ELR (cell line): Measurements from ENCODE around the gene CDC42BPG.

ENCODE experiments used
- DNase-seq: peaks from one replicate; pipeline ENCODE4 v3.0.0-alpha.2; 2015; ENCODE audit warnings: low read depth

The CDC42BPG gene, protein sequence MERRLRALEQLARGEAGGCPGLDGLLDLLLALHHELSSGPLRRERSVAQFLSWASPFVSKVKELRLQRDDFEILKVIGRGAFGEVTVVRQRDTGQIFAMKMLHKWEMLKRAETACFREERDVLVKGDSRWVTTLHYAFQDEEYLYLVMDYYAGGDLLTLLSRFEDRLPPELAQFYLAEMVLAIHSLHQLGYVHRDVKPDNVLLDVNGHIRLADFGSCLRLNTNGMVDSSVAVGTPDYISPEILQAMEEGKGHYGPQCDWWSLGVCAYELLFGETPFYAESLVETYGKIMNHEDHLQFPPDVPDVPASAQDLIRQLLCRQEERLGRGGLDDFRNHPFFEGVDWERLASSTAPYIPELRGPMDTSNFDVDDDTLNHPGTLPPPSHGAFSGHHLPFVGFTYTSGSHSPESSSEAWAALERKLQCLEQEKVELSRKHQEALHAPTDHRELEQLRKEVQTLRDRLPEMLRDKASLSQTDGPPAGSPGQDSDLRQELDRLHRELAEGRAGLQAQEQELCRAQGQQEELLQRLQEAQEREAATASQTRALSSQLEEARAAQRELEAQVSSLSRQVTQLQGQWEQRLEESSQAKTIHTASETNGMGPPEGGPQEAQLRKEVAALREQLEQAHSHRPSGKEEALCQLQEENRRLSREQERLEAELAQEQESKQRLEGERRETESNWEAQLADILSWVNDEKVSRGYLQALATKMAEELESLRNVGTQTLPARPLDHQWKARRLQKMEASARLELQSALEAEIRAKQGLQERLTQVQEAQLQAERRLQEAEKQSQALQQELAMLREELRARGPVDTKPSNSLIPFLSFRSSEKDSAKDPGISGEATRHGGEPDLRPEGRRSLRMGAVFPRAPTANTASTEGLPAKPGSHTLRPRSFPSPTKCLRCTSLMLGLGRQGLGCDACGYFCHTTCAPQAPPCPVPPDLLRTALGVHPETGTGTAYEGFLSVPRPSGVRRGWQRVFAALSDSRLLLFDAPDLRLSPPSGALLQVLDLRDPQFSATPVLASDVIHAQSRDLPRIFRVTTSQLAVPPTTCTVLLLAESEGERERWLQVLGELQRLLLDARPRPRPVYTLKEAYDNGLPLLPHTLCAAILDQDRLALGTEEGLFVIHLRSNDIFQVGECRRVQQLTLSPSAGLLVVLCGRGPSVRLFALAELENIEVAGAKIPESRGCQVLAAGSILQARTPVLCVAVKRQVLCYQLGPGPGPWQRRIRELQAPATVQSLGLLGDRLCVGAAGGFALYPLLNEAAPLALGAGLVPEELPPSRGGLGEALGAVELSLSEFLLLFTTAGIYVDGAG (N-terminal part only)

DNA sequence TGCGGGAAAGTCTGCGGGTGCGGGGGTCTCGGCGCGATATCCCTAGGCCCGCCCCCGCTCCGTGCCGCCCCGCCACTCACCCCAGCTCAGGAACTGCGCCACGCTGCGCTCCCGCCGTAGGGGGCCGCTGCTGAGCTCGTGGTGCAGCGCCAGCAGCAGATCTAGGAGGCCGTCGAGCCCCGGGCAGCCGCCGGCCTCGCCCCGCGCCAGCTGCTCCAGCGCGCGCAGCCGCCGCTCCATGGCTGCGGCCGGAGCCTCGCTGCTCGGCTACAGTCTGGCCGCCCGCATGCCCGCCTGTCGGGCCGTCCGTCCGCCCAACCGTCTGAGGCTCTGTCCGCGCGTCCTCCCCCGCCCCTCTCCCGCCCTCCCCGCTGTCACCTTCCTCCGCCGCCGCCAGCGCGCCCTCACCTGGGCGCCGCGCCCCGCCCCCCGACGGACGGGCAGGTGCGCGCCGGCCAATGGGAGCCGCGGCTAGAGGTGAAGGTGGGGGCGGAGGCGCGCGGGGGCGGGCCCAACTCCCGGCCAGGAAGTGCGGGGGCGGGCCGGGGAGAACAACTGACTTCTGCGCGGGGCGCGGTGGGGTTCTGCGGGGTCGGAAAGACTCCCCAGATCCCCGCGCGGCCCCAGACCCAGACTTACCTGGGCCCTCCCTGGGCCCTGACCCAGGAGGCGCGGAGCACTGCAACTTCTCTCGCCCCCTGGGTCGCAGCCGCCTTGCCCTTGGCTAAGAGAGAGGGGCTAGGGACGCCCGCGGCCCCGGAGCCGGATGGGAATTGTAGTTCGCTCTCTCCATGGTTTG lies at the start of gene CDC42BPG:
TSS of gene CDC42BPG (minus strand) at position 324 of the 799 bp plus-strand sequence. CDS start at position 240, 84 bp downstream.
- peak; percentile 74 for DNase-seq

DNA sequence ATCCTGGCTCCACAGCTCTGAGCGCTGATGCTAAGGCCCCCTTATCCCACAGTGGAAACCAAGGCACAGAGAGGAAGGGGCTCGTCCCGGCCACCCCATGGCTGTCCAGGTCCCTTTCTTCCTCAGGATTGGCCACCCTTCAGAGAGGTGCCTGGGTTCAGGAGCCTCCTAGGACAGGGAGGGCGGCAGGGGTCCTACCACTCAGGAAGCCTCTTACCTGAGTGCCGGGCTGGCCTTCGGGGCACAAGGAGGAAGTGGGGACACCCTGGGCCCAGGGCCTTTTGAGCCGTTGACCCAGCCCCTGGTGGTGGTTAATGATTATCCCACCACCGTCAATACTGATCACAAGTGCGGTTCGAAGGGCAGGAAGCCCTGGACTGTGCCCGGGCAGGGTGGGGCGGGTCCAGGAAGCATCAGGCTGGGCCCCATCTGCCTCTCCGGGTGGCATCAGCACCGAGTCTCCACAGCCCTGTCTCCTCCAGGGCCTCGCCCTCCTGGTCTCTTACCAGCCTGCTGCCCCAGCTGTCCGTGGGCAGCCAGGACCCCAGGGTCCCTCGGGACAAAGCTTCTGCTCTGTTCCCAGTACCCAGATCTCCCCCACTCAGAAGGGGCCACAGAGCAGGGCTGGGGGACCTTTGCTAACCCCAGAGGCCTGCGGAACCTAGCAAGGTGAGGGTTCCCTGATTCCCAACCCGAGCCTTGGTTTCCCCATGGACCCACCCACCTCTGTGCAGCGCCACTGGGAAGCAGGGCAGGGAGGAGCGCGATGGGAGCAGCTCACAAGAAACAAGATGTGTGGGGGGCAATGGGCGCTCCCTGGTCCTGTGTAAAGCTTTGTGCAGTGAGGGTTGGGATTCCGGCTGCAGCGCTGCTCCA lies 49.0 kb upstream of the CDC42BPG start:
- no peak for DNase-seq

DNA sequence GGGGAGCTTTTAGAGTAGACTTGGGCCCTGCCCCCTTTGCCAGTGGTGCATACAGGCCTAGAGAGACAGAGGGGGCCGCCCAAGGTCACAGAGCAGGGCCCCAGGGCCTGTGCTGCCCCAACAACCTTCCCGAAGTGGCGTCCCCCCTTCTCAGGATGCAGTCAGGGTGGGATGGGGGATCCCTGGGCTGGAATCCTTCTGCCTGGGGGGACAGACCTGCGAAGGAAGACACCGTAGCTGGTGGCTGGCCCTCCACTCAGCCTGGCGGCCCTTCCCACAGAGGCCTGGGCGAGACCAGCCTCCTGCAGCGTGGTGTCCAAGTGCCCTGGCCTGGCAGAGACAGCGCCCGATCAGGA lies 48.4 kb upstream of the CDC42BPG start:
- DNase-seq = no peak

DNA sequence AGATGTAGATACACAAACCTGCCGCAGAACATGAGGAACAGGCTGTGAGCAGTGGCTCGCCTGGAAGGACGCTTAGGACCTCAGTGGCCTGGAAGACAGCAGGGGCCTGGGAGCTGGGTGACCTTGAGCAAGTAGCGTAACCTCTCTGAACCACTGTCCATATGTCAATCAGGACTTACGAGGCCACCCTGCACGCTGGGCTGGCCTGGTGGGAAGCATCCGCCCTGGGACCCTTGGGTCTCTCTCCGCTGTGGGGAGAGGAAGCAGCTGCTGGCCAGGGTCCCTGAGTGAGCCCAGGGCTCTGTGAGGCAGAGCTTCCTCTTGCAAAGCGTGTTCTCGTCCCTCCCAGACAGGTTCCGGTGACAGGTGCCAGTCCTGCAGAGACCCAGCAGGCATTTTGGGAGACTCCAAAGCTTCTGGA lies 48.0 kb upstream of the CDC42BPG start:
- DNase-seq = no peak

DNA sequence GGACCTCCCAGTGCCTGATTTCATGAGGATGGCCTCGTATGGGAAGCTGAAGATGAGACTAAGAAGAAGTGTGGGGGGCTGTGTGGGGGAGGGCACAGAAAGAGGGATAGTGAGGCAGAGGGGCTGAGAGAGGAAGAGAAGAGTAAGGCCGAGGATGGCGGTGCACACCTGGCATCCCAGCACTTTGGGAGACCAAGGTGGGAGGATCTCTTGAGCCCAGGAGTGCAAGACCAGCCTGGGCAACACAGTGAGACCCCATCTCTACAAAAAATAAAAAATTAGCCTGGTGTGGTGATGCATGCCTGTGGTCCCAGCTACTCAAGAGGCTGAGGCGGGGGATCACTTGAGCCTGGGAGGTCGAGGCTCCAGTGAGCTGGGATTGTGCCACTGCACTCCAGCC lies 47.4 kb upstream of the CDC42BPG start:
- DNase-seq = no peak

DNA sequence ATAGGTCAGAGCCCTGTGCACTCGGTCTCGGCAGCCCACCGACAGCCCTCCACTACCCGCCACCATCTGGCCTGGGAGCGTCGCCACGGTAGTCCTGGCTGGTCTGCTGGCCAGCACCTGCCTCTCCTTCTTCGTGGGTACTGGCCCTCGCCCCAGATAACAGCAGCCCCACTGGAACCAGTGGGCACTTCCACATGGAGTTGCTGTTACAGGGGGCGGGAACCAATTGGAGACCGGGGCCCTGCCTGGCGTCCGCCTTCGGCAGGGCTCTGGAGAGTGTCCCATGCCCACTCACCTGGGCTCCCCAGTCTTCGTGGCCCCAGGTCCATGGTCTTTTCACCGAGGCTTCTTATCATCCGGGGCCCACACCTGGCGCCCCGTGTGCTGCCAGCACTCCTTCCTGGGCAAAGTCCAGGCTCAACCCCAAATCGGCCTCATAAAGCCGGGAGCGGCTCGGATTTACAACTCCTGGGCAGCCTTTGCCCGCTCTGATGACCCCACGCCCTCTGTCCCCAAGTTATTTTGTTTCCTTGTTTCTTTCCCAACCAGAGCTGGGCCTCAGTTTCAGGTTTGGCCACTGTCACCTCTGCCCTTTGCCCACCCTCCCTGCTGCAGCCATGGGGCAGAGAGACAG lies 46.9 kb upstream of the CDC42BPG start:
- DNase-seq = no peak

DNA sequence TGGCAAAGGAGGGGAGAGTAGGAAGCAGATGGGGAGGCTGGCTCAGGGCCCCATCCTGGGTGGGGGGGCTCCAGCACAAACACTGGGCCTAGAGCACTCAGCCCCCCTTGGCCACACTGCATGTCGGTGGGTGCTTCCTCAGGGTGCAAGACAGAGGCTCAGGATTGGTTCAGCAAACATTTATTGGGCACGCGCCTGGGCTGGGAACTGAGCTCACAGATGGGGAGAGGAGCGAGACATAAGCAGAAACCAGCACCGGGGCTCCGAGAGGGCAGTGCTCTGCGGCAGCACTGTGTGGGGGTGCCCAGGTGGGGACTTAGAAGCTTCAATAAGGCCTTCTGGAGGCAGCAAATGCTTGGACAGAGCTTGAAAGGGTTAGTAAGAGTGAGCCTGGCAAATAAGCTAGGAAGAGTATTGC lies 46.1 kb upstream of the CDC42BPG start:
- no peak for DNase-seq

DNA sequence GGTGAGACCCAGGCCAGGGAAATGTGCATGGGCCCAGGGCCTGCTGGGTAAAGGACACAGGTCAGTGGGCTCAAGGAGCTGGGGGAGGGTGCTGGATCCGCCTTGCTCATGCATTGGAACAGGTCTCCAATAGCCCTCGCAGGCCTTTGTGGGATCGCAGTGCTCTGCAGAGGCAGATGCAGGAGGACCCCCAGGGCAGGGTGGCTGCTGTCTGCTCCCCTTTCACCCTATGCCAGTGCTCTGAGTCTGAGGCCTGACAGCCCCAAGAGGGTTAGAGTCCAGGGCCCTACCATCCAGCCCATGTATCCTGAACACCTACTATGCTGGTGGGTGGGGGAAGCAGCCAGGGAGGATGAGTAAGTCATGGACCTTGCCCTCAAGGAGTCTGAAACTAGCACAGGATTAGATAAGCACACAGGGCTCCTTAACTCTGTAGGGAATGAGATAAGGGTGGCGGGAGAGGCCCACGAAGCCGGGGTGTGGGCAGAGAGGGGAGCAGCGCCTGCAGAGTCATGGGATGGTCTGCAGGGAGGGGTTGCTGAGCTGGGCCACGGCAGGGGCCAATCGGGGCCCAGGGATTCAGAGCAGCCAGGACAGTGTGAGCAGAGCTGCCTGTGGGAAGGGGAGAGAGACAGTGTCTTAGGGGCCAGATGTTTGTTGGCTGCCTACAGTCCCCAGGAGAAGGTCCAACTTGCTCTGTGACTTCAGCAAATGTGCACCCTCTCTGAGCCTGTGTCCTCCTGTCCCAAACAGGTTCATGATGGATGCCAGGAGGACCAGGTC lies 44.5 kb upstream of the CDC42BPG start:
- no peak for DNase-seq

DNA sequence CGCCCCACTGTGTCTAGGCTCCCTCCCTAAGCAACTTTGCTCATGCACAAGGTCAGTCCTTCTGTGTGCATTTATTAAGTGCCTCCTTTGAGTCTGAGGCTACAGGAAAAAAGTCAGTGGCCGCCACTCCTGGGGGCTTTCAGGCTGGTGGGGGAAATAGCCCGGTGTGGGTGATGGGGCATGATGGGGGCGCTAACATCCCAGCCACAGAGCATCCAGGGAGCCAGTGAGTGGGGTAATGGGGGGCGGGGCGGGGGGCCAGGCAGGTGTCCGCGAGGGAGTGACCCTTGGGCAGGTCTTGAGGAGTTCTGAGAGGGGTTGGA lies 43.9 kb upstream of the CDC42BPG start:
- no peak for DNase-seq

DNA sequence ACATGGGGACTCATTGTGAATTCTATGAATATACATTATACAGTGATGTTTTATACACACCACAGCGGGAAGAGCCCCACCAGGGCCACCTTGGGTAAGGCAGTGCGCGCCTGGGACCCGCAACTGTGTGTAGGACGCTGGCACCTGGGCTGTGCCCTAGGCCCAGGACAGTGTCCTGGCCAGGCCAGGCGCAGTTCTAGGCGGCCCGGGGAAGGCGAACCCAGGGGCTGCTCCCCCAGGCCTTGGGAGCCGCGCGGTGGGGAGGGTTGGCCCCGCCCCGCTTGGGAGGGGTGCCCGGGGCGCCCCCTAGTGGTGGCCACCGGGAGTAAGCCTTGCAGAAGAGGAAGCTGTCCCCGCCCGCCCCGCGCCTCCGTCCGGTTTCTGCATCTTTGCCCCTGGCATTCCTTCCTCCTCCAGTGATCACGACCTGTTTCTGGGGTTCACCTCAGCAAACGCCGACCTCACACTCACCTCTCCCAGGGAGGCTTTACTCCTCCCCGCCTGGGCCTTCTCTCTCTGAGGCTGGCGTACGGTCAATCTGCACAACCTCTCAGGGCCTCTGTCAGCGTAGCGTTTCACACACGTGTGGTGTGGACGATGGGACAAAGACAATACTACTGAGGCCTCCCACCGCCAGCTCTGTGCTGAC lies 43.4 kb upstream of the CDC42BPG start:
- DNase-seq = peak; percentile 71

DNA sequence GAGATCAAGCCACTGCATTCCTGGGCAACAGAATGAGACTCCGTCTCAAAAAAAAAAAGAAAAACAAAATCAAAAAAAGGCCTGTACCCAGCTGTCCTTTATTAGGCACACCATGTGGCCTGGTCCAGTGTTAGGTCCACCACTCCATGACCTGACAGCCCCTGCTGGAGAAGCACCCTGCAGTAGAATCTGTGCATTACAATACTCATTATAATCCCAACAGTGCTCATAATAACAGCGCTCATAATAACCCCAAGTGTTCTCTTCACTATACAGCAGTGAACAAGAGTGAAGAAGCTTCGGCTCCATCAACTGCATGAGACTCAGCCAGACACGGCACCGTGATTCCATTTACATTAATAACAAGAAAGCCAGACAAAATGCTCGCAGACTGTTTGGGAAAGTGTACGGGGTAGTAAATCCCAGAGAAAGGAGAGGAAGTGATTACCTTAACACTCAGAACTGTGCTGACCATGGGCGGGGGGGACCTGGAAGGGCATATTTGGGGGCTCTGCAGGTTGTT lies 42.8 kb upstream of the CDC42BPG start:
- no peak for DNase-seq

DNA sequence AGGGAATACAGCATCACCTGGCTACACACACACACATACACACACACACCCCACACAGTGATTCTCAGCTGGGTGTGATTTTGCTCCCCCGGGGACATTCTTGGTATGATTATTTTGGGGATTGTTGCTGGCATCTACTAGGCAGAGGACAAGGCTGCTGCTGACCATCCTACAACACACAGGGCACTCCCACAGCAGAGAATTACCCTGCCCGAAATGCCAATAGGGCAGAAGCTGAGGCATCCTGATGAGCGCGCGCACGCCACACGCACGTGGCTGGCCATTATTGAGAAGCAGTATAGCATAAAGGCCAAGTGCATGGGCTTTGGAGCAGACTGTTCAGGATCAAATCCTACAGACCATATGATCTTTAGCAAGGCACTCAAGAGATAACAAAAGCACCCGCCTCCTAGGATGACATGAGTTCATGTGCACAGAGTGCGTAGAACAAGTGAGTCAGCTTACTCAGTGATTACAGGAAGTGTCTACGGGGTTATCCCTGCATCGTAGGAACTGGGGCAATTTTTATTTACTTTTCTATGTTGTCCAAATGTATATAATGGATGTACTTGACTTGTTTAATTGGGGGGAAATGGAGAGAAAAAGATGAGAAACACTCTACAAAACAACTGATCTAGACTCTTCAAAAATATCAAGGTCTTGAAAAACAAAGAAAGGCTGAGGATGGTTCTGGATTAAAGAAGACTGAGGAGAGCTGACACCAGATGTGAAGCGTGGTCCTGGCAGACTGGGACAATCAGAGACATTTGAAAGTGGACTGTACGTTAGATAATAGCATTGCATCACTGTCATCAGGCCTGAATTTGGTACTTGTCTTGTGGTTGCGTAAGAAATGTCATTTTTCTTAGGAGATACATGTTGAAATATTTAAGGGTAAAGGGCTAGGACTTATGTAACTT lies 41.2 kb upstream of the CDC42BPG start:
- DNase-seq = peak; percentile 85

DNA sequence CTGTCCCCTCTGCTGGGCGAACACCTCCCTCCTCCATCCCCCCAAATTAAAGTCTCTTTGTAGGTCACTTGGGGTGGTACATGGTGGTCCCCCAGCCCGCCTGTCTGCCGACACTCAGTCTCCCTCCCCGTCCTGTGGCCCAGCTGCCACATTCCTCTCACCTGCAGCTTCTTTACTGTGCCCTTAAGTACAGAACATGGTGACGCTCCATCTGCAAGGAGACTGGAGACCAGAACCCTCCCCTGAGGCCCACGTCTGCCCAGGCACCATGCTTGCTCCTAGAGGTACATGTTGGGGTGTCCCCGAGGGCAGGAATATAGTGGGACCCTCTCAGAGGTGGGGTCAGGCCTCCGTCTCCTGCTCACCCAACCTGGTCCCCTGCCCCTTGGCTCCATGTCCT lies 39.6 kb upstream of the CDC42BPG start:
- no peak for DNase-seq

DNA sequence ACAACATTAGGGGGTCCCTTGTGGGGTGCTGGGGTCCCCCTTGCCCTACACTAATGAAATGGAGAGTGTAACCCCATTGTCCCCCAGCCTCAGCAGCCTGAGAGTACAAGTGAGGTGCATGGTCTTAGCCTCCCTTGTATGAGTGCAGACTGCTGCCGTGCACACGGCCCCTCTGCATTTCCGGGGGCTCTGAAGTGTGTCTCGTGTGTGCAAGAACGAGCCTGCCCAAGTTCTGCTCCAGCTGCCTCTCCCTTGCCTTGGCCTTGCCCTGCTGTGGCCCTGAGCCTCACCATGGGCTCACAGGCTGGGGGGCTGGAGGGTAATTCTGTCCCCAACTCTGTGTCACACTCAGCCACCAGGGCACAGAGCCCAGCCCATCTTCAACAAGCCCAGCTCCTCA lies 39.1 kb upstream of the CDC42BPG start:
- DNase-seq = no peak

DNA sequence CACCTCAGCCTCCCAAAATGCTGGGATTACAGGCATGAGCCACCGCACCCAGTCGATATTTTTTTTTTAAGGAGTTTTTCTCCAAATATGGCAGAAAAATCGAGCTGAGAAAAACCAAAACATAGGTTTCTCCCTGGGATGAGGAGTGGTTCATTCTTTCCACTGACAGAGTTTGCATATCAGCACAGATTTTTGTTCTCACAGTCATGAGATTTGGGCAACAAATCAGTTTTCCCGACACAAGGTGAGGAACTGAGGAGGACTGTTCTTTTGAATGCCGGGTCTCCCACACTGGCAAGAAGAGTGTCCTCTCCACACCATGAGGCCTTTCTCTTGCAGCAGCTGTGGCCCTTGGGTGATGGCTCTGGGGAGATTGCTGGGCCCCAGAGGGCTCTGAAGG lies 37.8 kb upstream of the CDC42BPG start:
- no peak for DNase-seq

DNA sequence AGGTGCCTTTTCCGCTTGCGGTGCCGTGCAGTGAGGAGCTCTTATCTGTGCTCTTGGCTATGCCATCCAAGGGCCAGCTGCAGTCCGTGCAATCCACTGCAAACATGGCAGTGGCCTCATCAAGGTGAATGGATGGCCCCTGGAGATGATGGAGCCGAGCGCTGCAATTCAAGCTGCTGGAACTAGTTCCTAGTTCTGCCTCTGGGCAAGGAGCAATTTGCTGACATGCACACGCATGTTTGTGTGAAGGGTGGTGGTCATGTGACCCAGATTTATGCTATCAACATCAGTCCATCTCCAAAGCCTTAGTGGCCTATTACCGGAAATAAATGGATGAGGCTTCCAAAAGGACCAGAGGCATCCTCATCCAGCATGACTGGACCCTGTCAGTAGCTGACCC lies 37.0 kb upstream of the CDC42BPG start:
- no peak for DNase-seq

DNA sequence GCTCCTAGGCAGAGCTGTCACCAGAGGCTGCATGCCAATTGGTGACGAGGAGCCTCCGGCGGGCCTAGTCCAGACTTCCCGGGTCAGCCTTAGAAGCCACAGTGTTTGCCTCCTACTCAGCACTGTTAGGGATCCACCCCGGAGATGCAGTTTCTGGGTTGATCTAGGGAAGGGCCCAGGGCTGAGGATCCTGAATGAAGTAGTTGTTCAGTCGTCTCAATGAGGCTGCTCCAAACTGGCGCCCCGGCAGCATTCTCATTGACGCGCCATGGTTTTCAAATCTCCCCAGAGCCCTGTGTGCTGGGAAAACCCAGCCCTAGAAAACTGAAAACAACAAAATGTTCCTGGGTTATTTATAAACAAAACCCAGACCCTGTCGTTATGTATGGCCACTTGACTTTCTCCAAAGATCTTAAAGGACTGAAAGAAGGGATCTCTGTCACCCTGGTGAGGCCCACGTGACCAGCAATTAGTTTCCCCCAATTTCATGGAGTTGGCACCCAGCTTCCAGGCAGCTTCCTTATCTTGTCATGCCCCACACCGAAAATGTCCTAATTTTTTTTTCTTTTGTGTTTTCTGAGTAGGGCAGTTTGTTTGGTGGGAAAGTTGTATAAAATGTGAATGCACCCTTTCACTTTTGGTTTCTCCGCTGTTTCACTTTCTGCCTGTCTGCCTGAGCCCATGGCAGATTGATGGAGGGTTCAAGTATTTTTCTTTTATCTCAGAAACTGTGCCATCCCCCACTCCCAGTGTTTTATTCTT lies 36.0 kb upstream of the CDC42BPG start:
- no peak for DNase-seq
